ENCODE measurements around the gene RPTOR.

RPTOR gene

DNA sequence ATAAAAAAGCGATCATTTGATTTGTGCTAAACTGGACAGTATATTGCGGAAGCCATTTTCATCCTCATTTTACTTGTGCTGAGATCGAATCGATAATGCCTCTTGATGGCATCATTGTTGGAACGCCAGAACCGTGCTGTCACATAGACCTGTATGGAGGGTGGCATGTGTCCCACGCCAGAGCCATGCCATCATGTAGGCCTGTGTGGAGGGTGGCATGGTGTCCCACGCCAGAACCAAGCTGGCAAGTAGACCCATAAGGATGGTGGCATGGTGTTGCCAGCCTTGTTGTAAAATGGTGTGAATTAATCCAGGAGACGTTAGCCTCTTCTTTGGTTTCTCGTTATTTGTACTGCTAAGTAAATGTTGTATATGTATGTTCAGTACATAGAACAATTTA, 224.3 kb downstream of the RPTOR start:
- Histone ChIP-seq H4K91ac (ENCODE audit: low read depth, low read length, poor library complexity) (no peak overlapping the region), H2BK15ac (ENCODE audit: low read length) (no peak overlapping the region), H3K27me3 (ENCODE audit: control insufficient read depth in 3 of 3, insufficient read depth in 3 of 3, low read depth in 1 of 3, low read length in 3 of 3) (no peaks in the 10 kb centered on the region), H3K79me1 (ENCODE audit: low read depth, low read length) (no peaks in the 10 kb centered on the region), H3K4ac (ENCODE audit: low read length) (no peak overlapping the region), H3K9me3 (replicated peaks in 1 of 2; ENCODE audit: control insufficient read depth in 2 of 2, insufficient read depth in 1 of 2, low read depth in 1 of 2, low read length in 2 of 2) (no peaks in the 10 kb centered on the region), H3K4me3 (ENCODE audit: low read length in 2 of 2) (no peak overlapping the region), H3K23ac (ENCODE audit: low read depth, low read length, poor library complexity) (no peak overlapping the region), H3K9ac (ENCODE audit: low read depth, low read length, poor library complexity) (peak overlapping the region; percentile 45), H4K8ac (ENCODE audit: low read depth, low read length) (no peak overlapping the region), H3K36me3 (replicated peaks in 1 of 2; ENCODE audit: control insufficient read depth in 2 of 2, insufficient read depth in 2 of 2, low read length in 2 of 2) (no peaks in the 10 kb centered on the region), H2AFZ (ENCODE audit: low read length) (no peak overlapping the region), H3K4me1 (ENCODE audit: control insufficient read depth in 2 of 2, insufficient read depth in 1 of 2, low read depth in 1 of 2, low read length in 2 of 2) (peaks cover 0 to 2% of the 10 kb centered on the region in 2 donors), H3K27ac (replicated peaks; ENCODE audit: low read length) (no peak overlapping the region), H2BK5ac (ENCODE audit: low read length) (no peak overlapping the region), H2BK120ac (ENCODE audit: low read depth, low read length) (no peak overlapping the region), H3K4me2 (ENCODE audit: insufficient read depth, low read length, poor library complexity, severe bottlenecking) (no peak overlapping the region), H2BK12ac (ENCODE audit: low read length) (no peak overlapping the region), H3K14ac (ENCODE audit: low read length) (no peak overlapping the region), H2AK5ac (ENCODE audit: low read depth, low read length) (no peak overlapping the region), H3K18ac (ENCODE audit: low read length) (no peak overlapping the region)
- no CpG with 5 or more reads among the region's 10 CpGs for WGBS, 2 donors (ENCODE audit: extremely low coverage in 2 of 2, insufficient read length in 2 of 2, insufficient replicate concordance in 1 of 2)
- DNase-seq (ENCODE audit: low spot score), result no peak

DNA sequence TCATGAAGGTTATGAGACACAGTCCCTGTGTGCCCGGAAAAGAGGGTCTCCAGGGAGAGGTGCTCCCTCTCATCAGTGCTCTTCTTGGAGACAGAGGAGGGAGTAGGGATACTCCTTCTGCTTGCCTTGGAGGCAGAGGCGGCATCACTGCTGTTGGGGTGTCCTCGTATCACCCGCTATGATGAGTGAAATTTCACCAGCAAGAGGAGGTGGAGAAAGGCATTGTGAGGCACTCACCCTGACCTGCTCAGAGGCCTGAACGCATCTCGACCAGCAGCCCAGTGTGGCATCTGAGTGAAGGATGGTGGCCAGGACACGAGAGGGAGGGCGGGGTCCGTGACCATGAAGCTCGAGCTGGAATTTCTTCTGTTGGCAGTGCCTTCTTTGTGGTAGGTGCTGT, 224.9 kb downstream of the RPTOR start:
- no peaks in the 10 kb centered on the region for H3K79me1 ChIP-seq (ENCODE audit: low read depth, low read length)
- peaks cover 0 to 2% of the 10 kb centered on the region in 2 donors for H3K4me1 ChIP-seq (ENCODE audit: control insufficient read depth in 2 of 2, insufficient read depth in 1 of 2, low read depth in 1 of 2, low read length in 2 of 2)
- H3K4ac ChIP-seq (ENCODE audit: low read length), result no peak overlapping the region
- H2AFZ ChIP-seq (ENCODE audit: low read length), result no peak overlapping the region
- no peak overlapping the region for H3K14ac ChIP-seq (ENCODE audit: low read length)
- no peaks in the 10 kb centered on the region for H3K9me3 ChIP-seq (replicated peaks in 1 of 2; ENCODE audit: control insufficient read depth in 2 of 2, insufficient read depth in 1 of 2, low read depth in 1 of 2, low read length in 2 of 2)
- H3K18ac ChIP-seq (ENCODE audit: low read length), result peak overlapping the region; percentile 27
- no peak overlapping the region for H2BK12ac ChIP-seq (ENCODE audit: low read length)
- H3K23ac ChIP-seq (ENCODE audit: low read depth, low read length, poor library complexity), result peak overlapping the region; percentile 60
- no peak overlapping the region for H4K8ac ChIP-seq (ENCODE audit: low read depth, low read length)
- H3K4me3 ChIP-seq (ENCODE audit: low read length in 2 of 2), result no peak overlapping the region
- peak overlapping the region; percentile 50 for H3K9ac ChIP-seq (ENCODE audit: low read depth, low read length, poor library complexity)
- H4K91ac ChIP-seq (ENCODE audit: low read depth, low read length, poor library complexity), result no peak overlapping the region
- no peaks in the 10 kb centered on the region for H3K36me3 ChIP-seq (replicated peaks in 1 of 2; ENCODE audit: control insufficient read depth in 2 of 2, insufficient read depth in 2 of 2, low read length in 2 of 2)
- no peak overlapping the region for H2AK5ac ChIP-seq (ENCODE audit: low read depth, low read length)
- no peak for DNase-seq (ENCODE audit: low spot score)
- H2BK120ac ChIP-seq (ENCODE audit: low read depth, low read length), result no peak overlapping the region
- WGBS, 2 donors (ENCODE audit: extremely low coverage in 2 of 2, insufficient read length in 2 of 2, insufficient replicate concordance in 1 of 2), result no CpG with 5 or more reads among the region's 10 CpGs
- no peak overlapping the region for H3K27ac ChIP-seq (replicated peaks; ENCODE audit: low read length)
- H2BK5ac ChIP-seq (ENCODE audit: low read length), result no peak overlapping the region
- H3K4me2 ChIP-seq (ENCODE audit: insufficient read depth, low read length, poor library complexity, severe bottlenecking), result no peak overlapping the region
- H2BK15ac ChIP-seq (ENCODE audit: low read length), result no peak overlapping the region
- H3K27me3 ChIP-seq (ENCODE audit: control insufficient read depth in 3 of 3, insufficient read depth in 3 of 3, low read depth in 1 of 3, low read length in 3 of 3), result no peaks in the 10 kb centered on the region

DNA sequence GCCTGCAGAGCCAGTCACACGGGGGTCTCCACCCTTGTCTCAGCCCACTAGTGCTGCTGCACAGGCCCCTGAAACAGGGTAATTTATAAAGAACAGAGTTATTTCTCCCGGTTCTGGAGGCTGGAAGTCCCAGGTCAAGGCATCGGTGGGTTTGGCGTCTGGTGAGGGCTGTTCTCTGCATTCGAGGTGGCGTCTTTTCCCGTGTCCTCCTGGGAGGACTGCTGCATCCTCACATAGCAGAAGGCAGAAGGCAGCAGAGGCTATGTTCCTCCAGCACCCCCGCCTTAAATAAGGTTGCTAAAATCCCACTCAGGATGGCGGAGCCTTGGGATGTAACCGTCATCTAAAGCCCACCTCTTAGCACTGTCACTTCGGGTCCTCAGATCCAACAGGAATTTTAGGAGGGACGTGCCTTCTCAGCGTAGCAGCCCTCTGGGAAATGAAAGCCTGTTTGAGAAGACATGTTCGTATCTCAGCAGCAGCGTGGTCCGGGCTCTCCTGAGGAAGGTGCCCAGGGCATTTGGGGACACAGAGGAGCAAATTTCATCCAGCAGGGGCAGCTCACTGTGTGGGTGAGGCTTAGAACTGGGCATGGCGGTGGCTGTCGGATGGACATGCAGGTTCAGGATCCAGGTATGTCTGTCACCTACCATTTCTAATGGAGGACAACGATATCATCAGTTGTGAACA, 225.4 kb downstream of the RPTOR start:
- H3K23ac ChIP-seq (ENCODE audit: low read depth, low read length, poor library complexity), result no peak overlapping the region
- H3K9ac ChIP-seq (ENCODE audit: low read depth, low read length, poor library complexity), result no peak overlapping the region
- no peak overlapping the region for H3K27ac ChIP-seq (replicated peaks; ENCODE audit: low read length)
- H2AK5ac ChIP-seq (ENCODE audit: low read depth, low read length), result no peak overlapping the region
- no peaks in the 10 kb centered on the region for H3K36me3 ChIP-seq (replicated peaks in 1 of 2; ENCODE audit: control insufficient read depth in 2 of 2, insufficient read depth in 2 of 2, low read length in 2 of 2)
- no peak overlapping the region for H2BK5ac ChIP-seq (ENCODE audit: low read length)
- H3K4me1 ChIP-seq (ENCODE audit: control insufficient read depth in 2 of 2, insufficient read depth in 1 of 2, low read depth in 1 of 2, low read length in 2 of 2), result peaks cover 0 to 2% of the 10 kb centered on the region in 2 donors
- H3K4me2 ChIP-seq (ENCODE audit: insufficient read depth, low read length, poor library complexity, severe bottlenecking), result no peak overlapping the region
- H2BK15ac ChIP-seq (ENCODE audit: low read length), result no peak overlapping the region
- H3K14ac ChIP-seq (ENCODE audit: low read length), result no peak overlapping the region
- H3K18ac ChIP-seq (ENCODE audit: low read length), result no peak overlapping the region
- no peak overlapping the region for H4K8ac ChIP-seq (ENCODE audit: low read depth, low read length)
- H2BK12ac ChIP-seq (ENCODE audit: low read length), result no peak overlapping the region
- no peak overlapping the region for H4K91ac ChIP-seq (ENCODE audit: low read depth, low read length, poor library complexity)
- no peak overlapping the region for H3K4me3 ChIP-seq (ENCODE audit: low read length in 2 of 2)
- H3K79me1 ChIP-seq (ENCODE audit: low read depth, low read length), result no peaks in the 10 kb centered on the region
- no CpG with 5 or more reads among the region's 19 CpGs for WGBS, 2 donors (ENCODE audit: extremely low coverage in 2 of 2, insufficient read length in 2 of 2, insufficient replicate concordance in 1 of 2)
- H3K4ac ChIP-seq (ENCODE audit: low read length), result no peak overlapping the region
- no peaks in the 10 kb centered on the region for H3K27me3 ChIP-seq (ENCODE audit: control insufficient read depth in 3 of 3, insufficient read depth in 3 of 3, low read depth in 1 of 3, low read length in 3 of 3)
- H2BK120ac ChIP-seq (ENCODE audit: low read depth, low read length), result no peak overlapping the region
- DNase-seq (ENCODE audit: low spot score), result no peak
- H3K9me3 ChIP-seq (replicated peaks in 1 of 2; ENCODE audit: control insufficient read depth in 2 of 2, insufficient read depth in 1 of 2, low read depth in 1 of 2, low read length in 2 of 2), result no peaks in the 10 kb centered on the region
- no peak overlapping the region for H2AFZ ChIP-seq (ENCODE audit: low read length)

DNA sequence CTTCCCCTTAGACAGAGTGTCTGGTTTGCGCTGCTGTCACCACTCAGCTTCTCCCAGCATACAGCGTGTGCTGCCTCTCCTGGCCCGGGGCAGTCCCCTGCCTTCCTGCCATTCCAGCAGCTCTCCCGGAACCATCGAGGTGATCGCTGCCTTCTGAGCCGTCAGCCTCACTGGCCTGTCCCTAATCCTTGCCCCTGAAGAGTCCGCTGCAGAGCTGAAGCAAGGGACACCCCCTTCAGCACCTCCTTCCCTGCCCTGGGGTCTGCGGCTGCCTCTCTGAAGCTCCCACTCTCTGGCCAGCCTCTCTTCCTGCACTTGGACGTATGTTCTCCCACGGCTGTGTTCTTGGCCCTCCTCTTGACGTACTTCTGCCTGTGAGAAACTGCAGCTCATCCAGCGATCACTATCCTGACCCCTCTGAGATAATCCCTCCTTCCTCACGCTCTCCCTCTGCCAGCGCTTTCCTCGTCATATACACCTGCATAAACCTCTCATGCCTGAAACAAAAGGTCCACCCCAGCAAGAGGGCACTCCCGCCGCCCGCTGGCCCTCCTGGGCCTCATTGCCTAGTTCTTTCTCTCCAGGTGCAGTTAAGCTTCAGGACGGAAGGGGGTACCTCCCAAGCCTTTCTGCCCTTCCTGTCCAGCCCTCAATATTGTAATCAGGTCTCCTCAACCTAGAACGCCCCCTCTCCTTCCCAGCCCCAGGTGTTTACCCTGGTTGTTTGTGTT, 226.4 kb downstream of the RPTOR start:
- Histone ChIP-seq H3K18ac (ENCODE audit: low read length) (peak overlapping the region; percentile 42), H3K4me1 (ENCODE audit: control insufficient read depth in 2 of 2, insufficient read depth in 1 of 2, low read depth in 1 of 2, low read length in 2 of 2) (peaks cover 0 to 2% of the 10 kb centered on the region in 2 donors), H2BK15ac (ENCODE audit: low read length) (no peak overlapping the region), H3K27me3 (ENCODE audit: control insufficient read depth in 3 of 3, insufficient read depth in 3 of 3, low read depth in 1 of 3, low read length in 3 of 3) (no peaks in the 10 kb centered on the region), H3K4ac (ENCODE audit: low read length) (no peak overlapping the region), H4K8ac (ENCODE audit: low read depth, low read length) (no peak overlapping the region), H3K79me1 (ENCODE audit: low read depth, low read length) (no peaks in the 10 kb centered on the region), H3K14ac (ENCODE audit: low read length) (no peak overlapping the region), H3K9me3 (replicated peaks in 1 of 2; ENCODE audit: control insufficient read depth in 2 of 2, insufficient read depth in 1 of 2, low read depth in 1 of 2, low read length in 2 of 2) (no peaks in the 10 kb centered on the region), H3K23ac (ENCODE audit: low read depth, low read length, poor library complexity) (peak overlapping the region; percentile 53), H2BK120ac (ENCODE audit: low read depth, low read length) (no peak overlapping the region), H3K4me2 (ENCODE audit: insufficient read depth, low read length, poor library complexity, severe bottlenecking) (no peak overlapping the region), H3K9ac (ENCODE audit: low read depth, low read length, poor library complexity) (no peak overlapping the region), H2AFZ (ENCODE audit: low read length) (no peak overlapping the region), H2BK12ac (ENCODE audit: low read length) (no peak overlapping the region), H4K91ac (ENCODE audit: low read depth, low read length, poor library complexity) (no peak overlapping the region), H3K4me3 (ENCODE audit: low read length in 2 of 2) (no peak overlapping the region), H2BK5ac (ENCODE audit: low read length) (no peak overlapping the region), H3K36me3 (replicated peaks in 1 of 2; ENCODE audit: control insufficient read depth in 2 of 2, insufficient read depth in 2 of 2, low read length in 2 of 2) (no peaks in the 10 kb centered on the region), H2AK5ac (ENCODE audit: low read depth, low read length) (peak overlapping the region; percentile 17), H3K27ac (replicated peaks; ENCODE audit: low read length) (no peak overlapping the region)
- no CpG with 5 or more reads among the region's 21 CpGs for WGBS, 2 donors (ENCODE audit: extremely low coverage in 2 of 2, insufficient read length in 2 of 2, insufficient replicate concordance in 1 of 2)
- no peak for DNase-seq (ENCODE audit: low spot score)

Data from neuronal stem cell (in vitro differentiated cells).